Raji (cell line): ENCODE measurements around the gene PAPPA2.

Experiments used
- POLR2A ChIP-seq: IDR thresholded peaks from 2 replicates; pipeline ENCODE4 v1.6.1; 2011; ENCODE audit warnings: low read depth, low read length, control low read depth; ENCODE audit not compliant: insufficient read depth

Gene PAPPA2

GRCh38 chr1:176609556-176610408, 146.8 kb downstream of the PAPPA2 start:
- no peak for TF ChIP-seq POLR2A

DNA sequence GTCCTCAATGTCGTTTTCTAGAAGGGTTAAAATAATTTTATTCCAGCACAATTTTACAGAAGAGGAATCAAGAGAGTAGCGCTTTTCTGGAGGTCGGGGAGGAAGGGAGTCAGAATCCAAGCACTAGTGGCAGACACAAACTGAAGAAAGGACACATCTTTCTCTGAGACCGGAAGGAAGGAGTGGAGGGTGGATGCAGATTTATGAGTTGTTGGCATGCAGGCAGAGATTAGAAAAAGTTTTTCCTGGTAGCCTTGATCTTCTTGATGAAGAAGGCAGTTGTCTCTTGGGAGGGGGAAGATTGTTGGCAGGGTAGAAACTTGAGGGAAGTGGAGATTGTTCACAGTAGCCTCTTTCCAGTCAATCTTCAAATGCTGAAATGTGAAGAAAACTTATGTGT, 149.8 kb downstream of the PAPPA2 start:
- TF ChIP-seq POLR2A = no peak

DNA sequence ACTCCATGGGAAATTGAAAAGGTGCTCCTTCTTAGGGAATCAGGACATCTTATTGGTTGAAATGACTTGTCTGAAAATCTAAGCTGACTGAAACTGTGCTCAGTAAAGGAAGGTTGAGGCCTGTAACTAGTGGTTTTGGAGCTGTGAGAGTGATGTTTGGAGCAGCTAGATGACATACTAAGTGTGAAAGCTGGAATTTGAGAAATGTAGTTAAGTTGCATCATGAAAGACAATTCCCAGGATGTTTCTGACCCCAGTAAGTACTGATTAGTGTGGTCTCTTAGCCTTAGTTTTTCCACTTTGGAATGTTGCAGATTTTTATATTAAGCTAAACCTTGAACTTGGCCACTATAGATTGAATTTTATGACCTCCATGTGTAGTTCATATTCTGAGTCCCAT, 154.9 kb downstream of the PAPPA2 start:
- no peak for TF ChIP-seq POLR2A

DNA sequence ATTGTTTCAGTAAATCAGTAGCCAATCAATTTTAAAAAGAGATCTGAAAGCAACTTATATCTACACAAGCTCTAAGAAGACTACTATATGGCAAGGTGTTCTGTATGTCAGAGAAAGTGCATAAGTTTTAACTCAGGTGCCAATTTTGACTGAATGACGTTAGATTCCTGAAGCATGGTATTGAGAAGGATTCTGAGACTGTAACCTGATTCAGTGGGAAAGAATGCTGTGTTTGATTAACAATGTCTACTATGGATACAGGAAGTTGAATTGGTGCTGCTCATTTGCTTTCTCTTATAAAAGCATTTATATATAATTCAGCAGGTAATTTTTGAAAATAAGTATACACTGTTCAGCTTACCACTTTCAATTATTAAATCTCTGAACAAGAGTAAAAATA, 156.3 kb downstream of the PAPPA2 start:
- no peak for TF ChIP-seq POLR2A

DNA sequence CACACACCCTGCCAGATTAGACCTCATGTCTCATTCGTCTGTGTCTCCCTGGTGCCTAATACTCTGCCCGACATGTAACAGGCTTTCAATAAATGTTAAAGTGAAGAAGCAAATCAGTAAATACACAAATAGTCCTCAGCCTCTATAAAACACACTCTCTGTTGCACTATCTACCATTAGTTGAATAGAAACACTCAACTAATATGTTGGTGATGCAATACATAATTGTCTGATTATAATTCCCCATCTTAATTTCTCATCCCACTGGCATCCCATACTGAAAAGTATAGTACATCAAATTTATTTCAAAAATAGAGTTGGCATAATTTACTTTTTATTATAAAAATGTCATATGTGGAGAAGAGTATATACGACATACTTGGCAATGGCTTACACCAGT, 162.4 kb downstream of the PAPPA2 start:
- no peak for TF ChIP-seq POLR2A

- TF ChIP-seq POLR2A = no peak
Measured at GRCh38 chr1:176626572-176627061, 163.6 kb downstream of the PAPPA2 start.

GRCh38 chr1:176628775-176629174, 165.8 kb downstream of the PAPPA2 start:
- TF ChIP-seq POLR2A = no peak

DNA sequence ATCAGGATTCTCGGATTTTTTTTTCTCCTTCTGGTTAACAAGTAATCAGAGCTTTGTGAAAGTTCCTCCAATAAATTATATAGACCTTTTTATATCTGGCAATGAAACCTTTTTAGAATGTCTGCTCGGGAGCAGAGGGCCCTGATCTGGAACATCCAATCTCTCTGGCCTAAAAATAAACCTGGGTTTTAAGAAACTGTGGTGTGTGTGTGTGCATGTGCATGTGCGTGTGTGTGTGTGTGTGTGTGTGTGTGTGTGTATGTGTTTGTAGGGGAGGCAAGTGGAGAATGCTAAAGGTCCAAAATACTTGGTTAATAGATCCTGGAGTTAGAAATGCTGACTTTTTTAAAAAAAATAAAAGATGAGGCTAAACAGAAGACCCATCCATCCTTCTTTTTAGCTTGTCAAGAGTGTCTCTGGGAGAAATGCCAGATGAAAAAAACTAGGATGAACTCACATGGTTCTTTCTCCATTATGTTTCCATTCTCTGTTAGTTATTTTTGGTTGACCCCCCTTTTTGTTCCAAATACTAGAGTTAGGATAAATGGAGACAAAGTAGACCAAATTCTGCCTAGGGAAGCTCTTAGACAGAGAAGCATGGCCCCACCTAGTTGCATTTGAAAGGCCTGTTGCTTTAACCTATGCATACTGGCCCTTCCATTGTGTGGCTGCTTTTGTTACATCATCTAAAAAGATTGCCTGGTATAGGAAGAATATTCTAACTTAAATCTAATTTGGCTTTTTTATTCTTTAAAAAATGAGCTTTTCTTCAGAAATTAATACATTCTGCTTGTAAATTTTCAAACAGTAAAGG, 175.9 kb downstream of the PAPPA2 start:
- TF ChIP-seq POLR2A = no peak

- no peak for TF ChIP-seq POLR2A
Measured at GRCh38 chr1:176643536-176643935, 180.6 kb downstream of the PAPPA2 start.

- TF ChIP-seq POLR2A = no peak
Measured at GRCh38 chr1:176648556-176648955, 185.6 kb downstream of the PAPPA2 start.

DNA sequence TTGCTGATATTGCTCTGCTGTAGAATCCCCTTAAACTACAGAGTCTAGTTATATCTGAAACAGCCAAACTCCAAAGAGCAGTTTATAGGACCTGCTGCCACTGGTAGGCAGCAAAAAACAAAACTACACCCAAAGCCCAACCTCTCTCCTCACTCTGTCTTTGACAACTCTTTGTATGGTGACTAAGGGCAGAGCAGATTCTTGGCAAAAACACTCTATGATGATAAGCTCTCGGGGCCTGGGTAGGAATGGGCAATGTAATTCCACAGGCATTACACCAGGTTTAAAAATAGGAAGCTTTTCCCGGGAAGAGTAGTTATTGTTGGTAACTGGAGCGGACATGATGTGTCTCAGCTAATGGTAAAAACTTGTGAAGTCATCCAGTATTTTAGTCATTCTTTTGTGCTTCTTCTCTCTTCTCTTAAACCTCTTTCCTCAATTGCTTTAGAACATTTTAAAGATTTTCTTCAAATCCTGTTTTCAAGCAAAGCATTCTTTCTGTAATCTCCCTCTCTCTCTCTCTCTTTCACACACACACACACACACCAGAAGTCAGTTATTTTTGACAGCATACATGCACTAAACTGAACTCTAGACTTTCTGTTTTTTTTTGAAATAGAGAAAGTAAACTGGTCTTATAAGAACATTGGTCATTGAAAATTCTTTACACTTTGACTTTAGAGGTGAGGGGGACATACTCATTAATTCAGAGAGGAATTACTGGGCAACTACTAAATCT, 193.5 kb downstream of the PAPPA2 start:
- TF ChIP-seq POLR2A = no peak

GRCh38 chr1:176669782-176670181, 206.8 kb downstream of the PAPPA2 start:
- no peak for TF ChIP-seq POLR2A

DNA sequence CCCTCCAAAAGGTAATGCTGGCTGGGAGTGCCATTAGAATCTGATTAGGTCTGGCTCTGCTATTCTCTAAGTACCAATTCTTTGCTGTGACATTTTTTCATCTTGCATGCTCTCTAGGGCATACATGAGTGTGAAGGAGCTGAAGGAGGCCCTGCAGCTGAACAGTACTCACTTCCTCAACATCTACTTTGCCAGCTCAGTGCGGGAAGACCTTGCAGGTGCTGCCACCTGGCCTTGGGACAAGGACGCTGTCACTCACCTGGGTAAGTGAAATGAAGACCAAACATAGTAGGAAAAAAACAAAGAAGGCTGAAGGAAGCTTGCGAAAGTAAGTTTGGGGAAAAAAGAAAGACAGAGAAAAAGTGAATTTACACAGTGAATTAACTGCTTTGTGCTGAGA, 207.9 kb downstream of the PAPPA2 start:
- TF ChIP-seq POLR2A = no peak

GRCh38 chr1:176682830-176683535, 220.0 kb downstream of the PAPPA2 start:
- TF ChIP-seq POLR2A = no peak

GRCh38 chr1:176691251-176692228, 228.6 kb downstream of the PAPPA2 start:
- TF ChIP-seq POLR2A = no peak
